Prostate gland (tissue), 2 donors: ENCODE results near the gene SCAMP1.

Experiments
- POLR2AphosphoS5 ChIP-seq: sonication (generic); formaldehyde crosslinking; IDR thresholded peaks from one replicate; pipeline ENCODE4 v1.6.1; 2017; ENCODE audit warnings: antibody characterized with exemption
- TF ChIP-seq, protein P1 (sequence below), 4 experiments: fragments of 200-600 bp in 2 of 4; fragments of 450-650 bp in 2 of 4; sonication (generic) in 2 of 4; IDR thresholded peaks; 1 replicate in 3 of 4; 2 replicates in 1 of 4; pipeline ENCODE4 v1.5.1; 2016 to 2019; ENCODE audit warnings: antibody characterized with exemption in 4 of 4, mild to moderate bottlenecking in 2 of 4, moderate library complexity in 2 of 4

DNA sequence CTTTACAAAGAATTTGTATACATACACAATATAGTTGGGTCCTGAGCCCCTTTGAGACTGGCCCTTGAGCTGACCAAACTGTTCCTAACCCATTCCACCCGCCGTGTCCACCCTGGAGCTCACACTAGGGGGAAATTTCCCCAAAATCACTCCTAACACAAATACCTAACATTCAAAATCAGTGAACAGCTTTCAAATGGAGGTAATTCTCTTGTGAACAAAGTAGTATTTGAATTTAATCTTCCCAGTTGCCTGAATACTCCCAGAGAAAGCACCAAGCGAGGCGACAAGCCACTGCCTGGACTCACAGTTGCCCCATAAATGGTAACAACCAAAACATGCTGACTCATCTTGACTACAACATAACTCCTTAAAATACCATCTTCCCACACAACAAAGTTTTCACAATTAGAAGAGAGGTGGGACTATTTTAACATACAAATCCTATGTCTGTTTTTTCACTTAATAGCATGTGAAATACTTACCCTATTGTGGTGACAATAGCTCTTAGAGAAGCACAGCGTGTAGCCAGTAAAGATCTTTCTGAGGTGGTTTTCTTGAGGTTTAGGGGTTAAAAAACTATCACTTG is 31.7 kb upstream of the SCAMP1 start:
- no peak for TF ChIP-seq POLR2AphosphoS5
- TF ChIP-seq, protein P1, sequence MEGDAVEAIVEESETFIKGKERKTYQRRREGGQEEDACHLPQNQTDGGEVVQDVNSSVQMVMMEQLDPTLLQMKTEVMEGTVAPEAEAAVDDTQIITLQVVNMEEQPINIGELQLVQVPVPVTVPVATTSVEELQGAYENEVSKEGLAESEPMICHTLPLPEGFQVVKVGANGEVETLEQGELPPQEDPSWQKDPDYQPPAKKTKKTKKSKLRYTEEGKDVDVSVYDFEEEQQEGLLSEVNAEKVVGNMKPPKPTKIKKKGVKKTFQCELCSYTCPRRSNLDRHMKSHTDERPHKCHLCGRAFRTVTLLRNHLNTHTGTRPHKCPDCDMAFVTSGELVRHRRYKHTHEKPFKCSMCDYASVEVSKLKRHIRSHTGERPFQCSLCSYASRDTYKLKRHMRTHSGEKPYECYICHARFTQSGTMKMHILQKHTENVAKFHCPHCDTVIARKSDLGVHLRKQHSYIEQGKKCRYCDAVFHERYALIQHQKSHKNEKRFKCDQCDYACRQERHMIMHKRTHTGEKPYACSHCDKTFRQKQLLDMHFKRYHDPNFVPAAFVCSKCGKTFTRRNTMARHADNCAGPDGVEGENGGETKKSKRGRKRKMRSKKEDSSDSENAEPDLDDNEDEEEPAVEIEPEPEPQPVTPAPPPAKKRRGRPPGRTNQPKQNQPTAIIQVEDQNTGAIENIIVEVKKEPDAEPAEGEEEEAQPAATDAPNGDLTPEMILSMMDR (IDR thresholded peaks at IDR 0.05): no peak
